K562 (cell line): ENCODE results near the gene CRLF1.

Experiments used
- CHD2 ChIP-seq: IDR thresholded peaks from 2 replicates; pipeline ENCODE4 v1.6.1; 2011; ENCODE audit warnings: low read depth, low read length
- HOXB6 ChIP-seq: fragments of 250-450 bp; sonication (Bioruptor Pico); IDR thresholded peaks from 2 replicates; pipeline ENCODE4 v1.5.1; 2022; ENCODE audit warnings: mild to moderate bottlenecking, borderline replicate concordance
- RCOR1 ChIP-seq, 2 experiments: IDR thresholded peaks; 2 replicates each; pipeline ENCODE4 v1.6.1; 2012; ENCODE audit warnings: low read depth in 2 of 2, low read length in 2 of 2, borderline replicate concordance in 1 of 2, improper control_type of control experiment in 1 of 2
- TF ChIP-seq, protein P1 (sequence below): fragments of 450-650 bp; IDR thresholded peaks from 2 replicates; pipeline ENCODE4 v1.6.1; 2016

DNA sequence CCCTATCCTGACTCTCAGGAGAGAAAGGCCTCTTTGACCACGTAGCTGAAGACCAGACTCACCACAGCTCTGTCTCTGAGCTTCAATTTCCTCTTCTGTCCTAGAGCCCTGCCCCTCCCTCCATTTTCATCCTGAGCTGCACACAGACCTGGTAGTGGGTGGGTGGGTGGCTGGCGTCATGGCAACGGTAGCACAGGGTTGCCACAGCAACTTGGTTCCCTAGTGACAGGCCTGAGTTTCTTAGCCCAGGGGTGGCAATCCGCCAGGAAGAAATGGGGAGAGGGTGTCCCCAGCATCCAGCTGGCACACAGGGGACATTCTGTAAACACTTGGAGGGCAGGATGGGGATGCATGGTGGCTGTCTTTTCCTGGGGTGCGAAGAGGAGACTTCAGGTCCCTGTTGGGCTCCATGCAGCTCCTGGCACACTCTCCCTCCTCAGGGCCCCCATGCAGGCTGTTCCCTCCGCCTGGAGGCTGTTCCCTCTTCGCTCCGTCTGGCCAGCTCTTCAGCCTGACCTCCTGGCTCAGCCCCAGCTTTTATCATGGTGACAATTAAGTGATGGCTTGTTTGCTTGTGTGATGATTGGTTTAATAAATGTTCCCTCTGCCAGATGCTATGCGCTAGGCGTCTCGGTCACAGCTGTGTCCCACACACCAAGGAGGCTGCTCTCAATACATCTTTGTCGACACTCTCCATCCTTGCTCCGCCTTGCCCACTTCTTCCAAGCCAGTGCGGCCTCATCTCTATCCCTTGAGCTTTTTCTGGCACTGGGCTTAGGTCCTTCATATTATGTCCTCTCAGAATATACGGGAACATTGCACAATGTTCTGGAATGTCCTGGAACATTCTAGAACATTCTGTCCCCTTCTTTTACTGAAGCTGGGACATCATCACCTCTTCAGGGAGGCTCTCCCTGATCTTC, 22.8 kb upstream of the CRLF1 start:
- TF ChIP-seq CHD2 (no peak), HOXB6 (CRISPR knock-in tag) (no peak), RCOR1 (IDR thresholded peaks at IDR 0.05; ENCODE audit: borderline replicate concordance in 1 of 2, low read depth in 2 of 2, low read length in 2 of 2) (no peak)
- TF ChIP-seq, protein P1, sequence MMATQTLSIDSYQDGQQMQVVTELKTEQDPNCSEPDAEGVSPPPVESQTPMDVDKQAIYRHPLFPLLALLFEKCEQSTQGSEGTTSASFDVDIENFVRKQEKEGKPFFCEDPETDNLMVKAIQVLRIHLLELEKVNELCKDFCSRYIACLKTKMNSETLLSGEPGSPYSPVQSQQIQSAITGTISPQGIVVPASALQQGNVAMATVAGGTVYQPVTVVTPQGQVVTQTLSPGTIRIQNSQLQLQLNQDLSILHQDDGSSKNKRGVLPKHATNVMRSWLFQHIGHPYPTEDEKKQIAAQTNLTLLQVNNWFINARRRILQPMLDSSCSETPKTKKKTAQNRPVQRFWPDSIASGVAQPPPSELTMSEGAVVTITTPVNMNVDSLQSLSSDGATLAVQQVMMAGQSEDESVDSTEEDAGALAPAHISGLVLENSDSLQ = no peak
